Esophagus squamous epithelium (tissue), 5 donors: ENCODE results near the gene PARP14. TPM values are rescaled to one million over a fixed set of nuclear protein-coding genes. Genes with fewer than 3 reads are reported as not detected.
"Not testable (repeated sequence)": the region's sequence is repeated elsewhere in the genome, so short reads cannot be mapped to it uniquely, and the experiment has no call there.

ENCODE experiments used
- DNase-seq: peaks from one replicate; lab custom pipeline; 2025; lab: John Stamatoyannopoulos, UW
- H3K27ac ChIP-seq, 4 donors: fragments of 200-600 bp; sonication (generic); one replicate each; pipeline ENCODE4 v1.5.1; 2016 to 2019; ENCODE audit warnings: mild to moderate bottlenecking in 1 of 4
- H3K27me3 ChIP-seq, 4 donors: fragments of 200-600 bp; sonication (generic); 1 replicate in 3 of 4; 2 replicates in 1 of 4; pipeline versions ENCODE4 v1.5.1 to v1.6.0; 2017 to 2021; ENCODE audit warnings: antibody characterized with exemption in 1 of 4
- H3K36me3 ChIP-seq, 3 donors: fragments of 200-600 bp; sonication (generic); one replicate each; pipeline ENCODE4 v1.5.1; 2016 to 2019
- H3K4me1 ChIP-seq, 3 donors: fragments of 200-600 bp; sonication (generic); one replicate each; pipeline ENCODE4 v1.5.1; 2017 to 2019
- H3K4me3 ChIP-seq, 4 donors: fragments of 200-600 bp; sonication (generic); 1 replicate in 3 of 4; 2 replicates in 1 of 4; pipeline ENCODE4 v1.5.1; 2016 to 2019; ENCODE audit warnings: mild to moderate bottlenecking in 2 of 4, moderate library complexity in 1 of 4
- H3K9me3 ChIP-seq, 3 donors: fragments of 200-600 bp; sonication (generic); one replicate each; pipeline ENCODE4 v1.5.1; 2016 to 2019
- POLR2A ChIP-seq, 4 donors: fragments of 450-650 bp; IDR thresholded peaks; one replicate each; pipeline ENCODE4 v1.6.1; 2017; ENCODE audit warnings: antibody characterized with exemption in 4 of 4, mild to moderate bottlenecking in 4 of 4, moderate library complexity in 3 of 4
- WGBS, 2 donors: methylation state at CpG; one replicate each; pipeline ENCODE4 v1.1.5; 2018; 5-methylcytosine and 5-hydroxymethylcytosine counted together
- intact Hi-C: fragments of 100-400 bp; cut with DNase I; formaldehyde crosslinking; loops from one replicate; pipeline ENCODE4 v1.15.0; 2022
- total RNA-seq, 4 donors: library from RNA; depleted of rRNA; stranded (reverse); fragments of >200 nt; gene quantifications; one replicate each; pipeline ENCODE4 v1.1.0, GENCODE V29; 2016
- TF ChIP-seq, protein P1 (sequence below), 6 experiments: fragments of 450-650 bp in 4 of 6; fragments of 200-600 bp in 2 of 6; sonication (generic) in 2 of 6; IDR thresholded peaks; one replicate each; pipeline ENCODE4 v1.5.1; 2016 to 2019; ENCODE audit warnings: antibody characterized with exemption in 6 of 6, mild to moderate bottlenecking in 4 of 6, moderate library complexity in 4 of 6
- donor health status: DM: yes; HTN: yes; CAD: no.

Gene PARP14
- total RNA-seq, 4 donors from 2014 or later = 9.5 to 34.1 (median 22.9) TPM

DNA sequence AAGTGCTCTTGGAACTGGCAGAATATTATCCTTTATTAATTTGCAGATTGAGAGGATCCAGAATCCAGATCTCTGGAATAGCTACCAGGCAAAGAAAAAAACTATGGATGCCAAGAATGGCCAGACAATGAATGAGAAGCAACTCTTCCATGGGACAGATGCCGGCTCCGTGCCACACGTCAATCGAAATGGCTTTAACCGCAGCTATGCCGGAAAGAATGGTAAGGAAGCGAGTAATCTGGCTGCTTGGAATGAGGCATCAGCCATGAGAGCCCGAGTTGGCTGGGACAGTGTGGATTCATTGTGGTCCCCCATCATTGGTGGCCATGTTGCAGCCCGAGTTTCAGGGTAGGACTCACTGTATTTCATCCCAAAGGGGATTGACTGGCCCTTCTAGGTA is 47.1 kb downstream of the PARP14 start:
- intact Hi-C loops = no loop called here

DNA sequence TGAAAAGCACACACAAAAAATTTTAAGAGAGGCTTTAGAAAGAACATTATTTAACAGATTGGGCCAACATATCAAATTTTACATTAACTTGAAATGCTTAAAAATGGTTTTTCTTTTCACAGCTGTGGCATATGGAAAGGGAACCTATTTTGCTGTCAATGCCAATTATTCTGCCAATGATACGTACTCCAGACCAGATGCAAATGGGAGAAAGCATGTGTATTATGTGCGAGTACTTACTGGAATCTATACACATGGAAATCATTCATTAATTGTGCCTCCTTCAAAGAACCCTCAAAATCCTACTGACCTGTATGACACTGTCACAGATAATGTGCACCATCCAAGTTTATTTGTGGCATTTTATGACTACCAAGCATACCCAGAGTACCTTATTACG is 47.5 kb downstream of the PARP14 start:
- Histone ChIP-seq H3K4me1 (no peaks in the 10 kb centered on the region), H3K27ac (no peak overlapping the region), H3K27me3 (no peaks in the 10 kb centered on the region), H3K9me3 (no peaks in the 10 kb centered on the region), H3K36me3 (peaks cover 0 to 45% (median 0%) of the 10 kb centered on the region in 3 donors), H3K4me3 (no peak overlapping the region)
- intact Hi-C loops = no loop called here
- 93 to 96% methylated on average over 3 of the region's 3 CpGs for WGBS, 2 donors
- DNase-seq = no peak
- TF ChIP-seq, protein P1, sequence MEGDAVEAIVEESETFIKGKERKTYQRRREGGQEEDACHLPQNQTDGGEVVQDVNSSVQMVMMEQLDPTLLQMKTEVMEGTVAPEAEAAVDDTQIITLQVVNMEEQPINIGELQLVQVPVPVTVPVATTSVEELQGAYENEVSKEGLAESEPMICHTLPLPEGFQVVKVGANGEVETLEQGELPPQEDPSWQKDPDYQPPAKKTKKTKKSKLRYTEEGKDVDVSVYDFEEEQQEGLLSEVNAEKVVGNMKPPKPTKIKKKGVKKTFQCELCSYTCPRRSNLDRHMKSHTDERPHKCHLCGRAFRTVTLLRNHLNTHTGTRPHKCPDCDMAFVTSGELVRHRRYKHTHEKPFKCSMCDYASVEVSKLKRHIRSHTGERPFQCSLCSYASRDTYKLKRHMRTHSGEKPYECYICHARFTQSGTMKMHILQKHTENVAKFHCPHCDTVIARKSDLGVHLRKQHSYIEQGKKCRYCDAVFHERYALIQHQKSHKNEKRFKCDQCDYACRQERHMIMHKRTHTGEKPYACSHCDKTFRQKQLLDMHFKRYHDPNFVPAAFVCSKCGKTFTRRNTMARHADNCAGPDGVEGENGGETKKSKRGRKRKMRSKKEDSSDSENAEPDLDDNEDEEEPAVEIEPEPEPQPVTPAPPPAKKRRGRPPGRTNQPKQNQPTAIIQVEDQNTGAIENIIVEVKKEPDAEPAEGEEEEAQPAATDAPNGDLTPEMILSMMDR (IDR thresholded peaks at IDR 0.05) = no peak
- TF ChIP-seq POLR2A (IDR thresholded peaks at IDR 0.05) = no peak

More for the DNA sequence above, 47.1 kb downstream of the PARP14 start:
- DNase-seq = no peak
- WGBS, 2 donors = 90 to 91% methylated on average over 9 of the region's 9 CpGs
- Histone ChIP-seq H3K27me3 (no peaks in the 10 kb centered on the region), H3K9me3 (no peaks in the 10 kb centered on the region), H3K4me3 (no peak overlapping the region), H3K4me1 (no peaks in the 10 kb centered on the region), H3K27ac (no peak overlapping the region), H3K36me3 (peaks cover 0 to 45% (median 0%) of the 10 kb centered on the region in 3 donors)
- no peak for TF ChIP-seq POLR2A (IDR thresholded peaks at IDR 0.05)
- TF ChIP-seq, protein P1 (IDR thresholded peaks at IDR 0.05) = no peak

DNA sequence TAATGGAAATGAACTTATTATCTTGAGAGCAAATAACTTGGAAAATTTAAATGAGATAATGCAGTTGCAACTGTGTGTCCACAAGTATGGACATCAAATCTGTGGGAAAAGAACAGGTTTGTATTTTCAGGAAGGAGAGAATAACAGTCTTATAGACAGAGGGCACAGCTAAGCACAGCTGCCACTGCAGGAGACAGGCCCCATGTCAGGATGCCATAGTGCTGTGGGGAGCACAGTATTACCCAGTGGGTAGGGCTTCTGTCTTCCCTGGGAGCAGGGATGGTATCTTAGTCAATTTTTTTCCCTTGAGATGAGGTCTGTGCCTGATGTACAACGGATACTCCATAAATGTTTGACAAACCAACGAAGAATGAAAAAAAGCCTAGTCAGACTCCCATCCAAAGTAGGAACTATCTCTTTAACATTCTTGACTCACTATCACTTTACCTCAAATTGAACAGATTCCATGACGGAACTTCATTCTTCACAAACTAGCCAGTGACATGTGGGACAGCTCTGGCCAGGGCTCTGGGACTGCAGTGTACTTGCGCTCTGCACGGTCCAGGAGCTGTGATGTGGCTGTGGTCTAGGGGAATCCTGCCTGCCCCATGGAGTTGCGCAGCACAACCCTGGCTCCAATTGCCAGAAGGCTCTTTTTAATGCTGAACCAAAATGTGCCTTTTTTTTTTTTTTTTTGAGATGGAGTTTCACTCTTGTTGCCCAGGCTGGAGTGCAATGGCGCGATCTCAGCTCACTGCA is 48.3 kb downstream of the PARP14 start:
- intact Hi-C loops = no loop called here
- no peaks in the 10 kb centered on the region for H3K27me3 ChIP-seq
- no peak for DNase-seq
- H3K27ac ChIP-seq = no peak overlapping the region
- no peaks in the 10 kb centered on the region for H3K9me3 ChIP-seq
- H3K4me1 ChIP-seq = no peaks in the 10 kb centered on the region
- peaks cover 0 to 41% (median 0%) of the 10 kb centered on the region in 3 donors for H3K36me3 ChIP-seq
- TF ChIP-seq, protein P1 (IDR thresholded peaks at IDR 0.05) = no peak
- no peak for TF ChIP-seq POLR2A (IDR thresholded peaks at IDR 0.05)
- 94 to 97% methylated on average over 7 to 8 of the region's 8 CpGs for WGBS, 2 donors
- no peak overlapping the region for H3K4me3 ChIP-seq

DNA sequence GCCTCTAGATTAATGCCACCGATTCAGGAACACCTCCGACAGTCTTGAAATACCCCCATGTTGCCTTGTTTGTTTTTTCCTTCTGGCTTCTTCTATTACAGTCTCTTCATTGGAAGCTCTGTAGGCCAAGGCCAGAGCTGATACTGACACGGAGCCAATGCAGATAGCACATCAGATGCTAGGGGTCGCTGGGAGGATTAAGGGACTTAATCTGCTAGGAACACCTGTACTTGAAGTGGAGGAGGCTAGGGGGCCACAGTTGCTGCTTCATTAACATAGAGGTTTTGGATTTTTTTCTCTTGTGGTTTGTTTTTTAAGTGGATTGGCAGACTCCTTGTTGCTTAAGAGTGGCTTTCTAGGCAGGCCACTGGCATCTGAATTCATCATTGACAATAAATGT is 49.6 kb downstream of the PARP14 start:
- Histone ChIP-seq H3K9me3 (no peaks in the 10 kb centered on the region), H3K4me1 (no peaks in the 10 kb centered on the region), H3K27me3 (no peaks in the 10 kb centered on the region), H3K27ac (no peak overlapping the region), H3K4me3 (no peak overlapping the region), H3K36me3 (peaks cover 0 to 41% (median 0%) of the 10 kb centered on the region in 3 donors)
- intact Hi-C loops = no loop called here
- no peak for TF ChIP-seq POLR2A (IDR thresholded peaks at IDR 0.05)
- TF ChIP-seq, protein P1 (IDR thresholded peaks at IDR 0.05) = no peak
- WGBS, 2 donors = 74 to 85% methylated on average over 4 of the region's 4 CpGs
- DNase-seq = no peak

DNA sequence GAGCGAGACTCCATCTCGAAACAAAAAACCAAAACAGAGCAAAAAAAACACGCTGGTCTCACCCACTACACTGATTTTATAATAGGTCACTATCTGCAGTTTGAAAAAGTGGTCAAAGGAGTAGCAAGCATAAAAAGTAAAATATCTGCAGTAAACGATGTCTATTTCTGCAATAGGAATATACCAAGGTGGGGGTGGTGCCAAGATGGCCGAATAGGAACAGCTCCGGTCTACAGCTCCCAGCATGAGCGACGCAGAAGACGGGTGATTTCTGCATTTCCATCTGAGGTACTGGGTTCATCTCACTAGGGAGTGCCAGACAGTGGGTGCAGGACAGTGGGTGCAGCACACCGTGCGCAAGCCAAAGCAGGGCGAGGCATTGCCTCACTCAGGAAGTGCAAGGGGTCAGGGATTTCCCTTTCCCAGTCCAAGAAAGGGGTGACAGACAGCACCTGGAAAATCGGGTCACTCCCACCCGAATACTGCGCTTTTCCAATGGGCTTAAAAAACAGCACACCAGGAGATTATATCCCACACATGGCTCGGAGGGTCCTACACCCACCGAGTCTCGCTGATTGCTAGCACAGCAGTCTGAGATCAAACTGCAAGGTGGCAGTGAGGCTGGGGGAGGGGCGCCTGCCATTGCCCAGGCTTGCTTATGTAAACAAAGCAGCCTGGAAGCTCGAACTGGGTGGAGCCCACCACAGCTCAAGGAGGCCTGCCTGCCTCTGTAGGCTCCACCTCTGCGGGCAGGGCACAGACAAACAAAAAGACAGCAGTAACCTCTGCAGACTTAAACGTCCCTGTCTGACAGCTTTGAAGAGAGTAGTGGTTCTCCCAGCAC is 52.3 kb downstream of the PARP14 start:
- H3K36me3 ChIP-seq = peaks cover 0 to 36% (median 0%) of the 10 kb centered on the region in 3 donors
- H3K9me3 ChIP-seq, H3K4me3 ChIP-seq, H3K27ac ChIP-seq, H3K4me1 ChIP-seq, DNase-seq, intact Hi-C loops, H3K27me3 ChIP-seq: not testable (repeated sequence)
- 84 to 88% methylated on average over 12 to 20 of the region's 22 CpGs for WGBS, 2 donors
